Stimulated activated naive B cell treated with anti-CD40 and anti-IgM and Interleukin-4, amounts not matched to agents 10 μg/mL and 1 μg/mL and 100 μg/mL, for 72 hours (primary cell): ENCODE data around the gene EXOC3.
"Not testable (repeated sequence)": the region's sequence is repeated elsewhere in the genome, so short reads cannot be mapped to it uniquely, and the experiment has no call there.

Source experiments
- ATAC-seq, 2 donors: fragments of 150-1000 bp; cut with Tn5 transposase; replicated peaks; 2 replicates each; pipeline ENCODE4 v1.10.0; 2021; ENCODE audit warnings: moderate library complexity in 1 of 2
- DNase-seq: peaks from one replicate; pipeline ENCODE4 v3.0.0; 2021
- H3K27ac Mint-ChIP-seq: one replicate; pipeline ENCODE4 v1.8.0; 2022; ENCODE audit warnings: mild to moderate bottlenecking, mixed read lengths
- H3K27me3 Mint-ChIP-seq, 2 donors: one replicate each; pipeline ENCODE4 v1.8.0; 2022; ENCODE audit warnings: mixed read lengths in 2 of 2
- H3K36me3 Mint-ChIP-seq, 2 donors: one replicate each; pipeline ENCODE4 v1.8.0; 2022; ENCODE audit warnings: mixed read lengths in 2 of 2, mild to moderate bottlenecking in 1 of 2
- H3K4me1 Mint-ChIP-seq, 2 donors: one replicate each; pipeline ENCODE4 v1.8.0; 2022; ENCODE audit warnings: mixed read lengths in 2 of 2, mild to moderate bottlenecking in 1 of 2
- H3K4me3 Mint-ChIP-seq, 2 donors: one replicate each; pipeline ENCODE4 v1.8.0; 2022; ENCODE audit warnings: mild to moderate bottlenecking in 2 of 2, mixed read lengths in 2 of 2, moderate library complexity in 1 of 2
- H3K9me3 Mint-ChIP-seq, 2 donors: one replicate each; pipeline ENCODE4 v1.8.0; 2022; ENCODE audit warnings: mixed read lengths in 2 of 2, mild to moderate bottlenecking in 1 of 2

Gene EXOC3

GRCh38 chr5:507986-508575 is 65.1 kb downstream of the EXOC3 start:
- H3K9me3 Mint-ChIP-seq, ATAC-seq, DNase-seq, H3K36me3 Mint-ChIP-seq, H3K4me1 Mint-ChIP-seq, H3K4me3 Mint-ChIP-seq, H3K27ac Mint-ChIP-seq: not testable (repeated sequence)
- H3K27me3 Mint-ChIP-seq: peaks cover 44 to 75% of the 10 kb centered on the region in 2 donors

- H3K9me3 Mint-ChIP-seq: peaks cover 0 to 6% of the 10 kb centered on the region in 2 donors
- no peak overlapping the region for H3K4me3 Mint-ChIP-seq
- H3K27me3 Mint-ChIP-seq: peaks cover 43 to 74% of the 10 kb centered on the region in 2 donors
- H3K4me1 Mint-ChIP-seq: peaks cover 2 to 12% of the 10 kb centered on the region in 2 donors
- ATAC-seq (no peak), DNase-seq (no peak)
- no peak overlapping the region for H3K27ac Mint-ChIP-seq
- H3K36me3 Mint-ChIP-seq: peaks cover 0 to 2% of the 10 kb centered on the region in 2 donors
Observed at GRCh38 chr5:509611-510185, 66.7 kb downstream of the EXOC3 start.

- peaks cover 45 to 78% of the 10 kb centered on the region in 2 donors for H3K27me3 Mint-ChIP-seq
- peaks cover 0 to 2% of the 10 kb centered on the region in 2 donors for H3K36me3 Mint-ChIP-seq
- no peak overlapping the region for H3K27ac Mint-ChIP-seq
- H3K9me3 Mint-ChIP-seq: peaks cover 0 to 6% of the 10 kb centered on the region in 2 donors
- H3K4me1 Mint-ChIP-seq: peaks cover 5 to 12% of the 10 kb centered on the region in 2 donors
- no peak for ATAC-seq
- DNase-seq: no peak
- H3K4me3 Mint-ChIP-seq: no peak overlapping the region
Observed at GRCh38 chr5:510521-510920, 67.5 kb downstream of the EXOC3 start.

- Mint-ChIP-seq H3K27ac (no peak overlapping the region), H3K4me1 (peaks cover 5 to 12% of the 10 kb centered on the region in 2 donors), H3K4me3 (no peak overlapping the region), H3K9me3 (peaks cover 0 to 6% of the 10 kb centered on the region in 2 donors), H3K27me3 (peaks cover 53 to 80% of the 10 kb centered on the region in 2 donors), H3K36me3 (peaks cover 0 to 2% of the 10 kb centered on the region in 2 donors)
- DNase-seq: no peak
- ATAC-seq: no peak
Observed at GRCh38 chr5:511476-511875, 68.5 kb downstream of the EXOC3 start.

GRCh38 chr5:513216-514100 is 70.5 kb downstream of the EXOC3 start:
- peaks cover 9 to 12% of the 10 kb centered on the region in 2 donors for H3K9me3 Mint-ChIP-seq
- no peak overlapping the region for H3K27ac Mint-ChIP-seq

GRCh38 chr5:514101-514485 is 71.1 kb downstream of the EXOC3 start:
- H3K27me3 Mint-ChIP-seq: peaks cover 62 to 88% of the 10 kb centered on the region in 2 donors
- H3K4me3 Mint-ChIP-seq: no peak overlapping the region
- ATAC-seq: no peak

More at GRCh38 chr5:513216-514100, 70.5 kb downstream of the EXOC3 start:
- ATAC-seq: peak in 1 of 2 donors; percentile 44
- no peak for DNase-seq
- Mint-ChIP-seq H3K4me3 (no peak overlapping the region), H3K4me1 (peaks cover 5 to 12% of the 10 kb centered on the region in 2 donors), H3K27me3 (peaks cover 61 to 89% of the 10 kb centered on the region in 2 donors), H3K36me3 (peaks cover 1 to 4% of the 10 kb centered on the region in 2 donors)

GRCh38 chr5:514673-515072 is 71.7 kb downstream of the EXOC3 start:
- peaks cover 58 to 86% of the 10 kb centered on the region in 2 donors for H3K27me3 Mint-ChIP-seq
- peaks cover 1 to 4% of the 10 kb centered on the region in 2 donors for H3K36me3 Mint-ChIP-seq
- ATAC-seq: no peak
- peaks cover 9 to 12% of the 10 kb centered on the region in 2 donors for H3K9me3 Mint-ChIP-seq
- DNase-seq: no peak
- H3K27ac Mint-ChIP-seq: no peak overlapping the region
- H3K4me3 Mint-ChIP-seq: no peak overlapping the region
- H3K4me1 Mint-ChIP-seq: peaks cover 5 to 12% of the 10 kb centered on the region in 2 donors

More at GRCh38 chr5:514101-514485, 71.1 kb downstream of the EXOC3 start:
- Mint-ChIP-seq H3K4me1 (peaks cover 5 to 12% of the 10 kb centered on the region in 2 donors), H3K36me3 (peaks cover 1 to 4% of the 10 kb centered on the region in 2 donors), H3K27ac (no peak overlapping the region), H3K9me3 (peaks cover 9 to 12% of the 10 kb centered on the region in 2 donors)
- DNase-seq: no peak

GRCh38 chr5:515273-515836 is 72.4 kb downstream of the EXOC3 start:
- H3K27ac Mint-ChIP-seq: no peak overlapping the region
- peaks cover 1 to 4% of the 10 kb centered on the region in 2 donors for H3K36me3 Mint-ChIP-seq
- ATAC-seq (no peak), DNase-seq (no peak)
- peaks cover 5 to 12% of the 10 kb centered on the region in 2 donors for H3K4me1 Mint-ChIP-seq
- no peak overlapping the region for H3K4me3 Mint-ChIP-seq
- H3K27me3 Mint-ChIP-seq: peaks cover 59 to 86% of the 10 kb centered on the region in 2 donors
- H3K9me3 Mint-ChIP-seq: peaks cover 9 to 12% of the 10 kb centered on the region in 2 donors

GRCh38 chr5:516338-516925 is 73.5 kb downstream of the EXOC3 start:
- no peak overlapping the region for H3K4me3 Mint-ChIP-seq
- peaks cover 1 to 4% of the 10 kb centered on the region in 2 donors for H3K36me3 Mint-ChIP-seq
- ATAC-seq: no peak
- peaks cover 9 to 12% of the 10 kb centered on the region in 2 donors for H3K9me3 Mint-ChIP-seq
- H3K27ac Mint-ChIP-seq: no peak overlapping the region
- H3K4me1 Mint-ChIP-seq: peaks cover 5 to 12% of the 10 kb centered on the region in 2 donors
- no peak for DNase-seq
- peaks cover 64 to 89% of the 10 kb centered on the region in 2 donors for H3K27me3 Mint-ChIP-seq
